Measurements from ENCODE around the gene ZCCHC24.

ZCCHC24 gene

DNA sequence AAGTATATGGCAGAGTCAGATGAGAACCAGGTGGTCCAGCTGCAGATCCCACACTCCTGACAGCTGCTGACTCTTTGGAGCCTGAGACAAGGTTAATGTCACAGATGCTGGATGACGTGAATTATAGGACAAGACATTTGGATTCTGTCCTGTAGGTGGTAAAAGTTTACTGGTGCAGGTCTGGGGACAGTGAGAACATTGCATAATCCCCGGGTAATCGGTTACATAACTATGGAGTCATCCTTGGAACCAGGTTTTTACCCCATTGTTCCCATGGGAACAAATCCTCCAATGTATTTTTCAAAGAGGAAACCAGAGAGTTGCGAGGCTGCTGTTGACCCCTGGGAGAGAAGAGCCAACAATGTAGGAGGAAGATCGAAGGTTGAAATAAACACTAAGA is 27.5 kb upstream of the ZCCHC24 start:
- no peak overlapping the region for H3K27ac ChIP-seq (ENCODE audit: low read length, poor library complexity, severe bottlenecking)
- H2AK5ac ChIP-seq (ENCODE audit: low read length, severe bottlenecking), result no peak overlapping the region

DNA sequence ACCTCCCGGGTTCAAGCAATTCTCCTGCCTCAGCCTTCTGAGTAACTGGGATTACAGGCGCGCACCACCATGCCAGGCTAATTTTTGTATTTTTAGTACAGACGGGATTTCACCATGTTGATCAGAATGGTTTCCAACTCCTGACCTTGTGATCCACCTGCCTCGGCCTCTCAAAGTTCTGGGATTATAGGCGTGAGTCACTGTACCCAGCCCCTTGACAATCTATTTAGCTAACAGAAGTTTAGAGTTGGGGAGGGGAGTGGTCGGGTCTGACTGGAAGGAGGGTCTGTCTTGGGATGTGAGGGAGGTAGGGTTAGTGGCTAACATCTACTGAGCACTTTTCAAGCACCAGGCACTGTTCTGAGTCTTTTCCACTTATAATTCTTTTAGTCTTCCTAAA is 27.0 kb upstream of the ZCCHC24 start:
- H2BK15ac ChIP-seq (ENCODE audit: low read depth, poor library complexity, severe bottlenecking), result no peak overlapping the region
- no peak overlapping the region for H2BK120ac ChIP-seq (ENCODE audit: low read depth, low read length)
- no peak overlapping the region for H3K9ac ChIP-seq (ENCODE audit: low read length)
- no peak overlapping the region for H3K18ac ChIP-seq (ENCODE audit: low read depth in 1 of 2, low read length in 2 of 2)
- H2BK5ac ChIP-seq (ENCODE audit: low read depth, low read length, poor library complexity, severe bottlenecking), result no peak overlapping the region
- no peak overlapping the region for H3K4me3 ChIP-seq (ENCODE audit: insufficient read depth in 1 of 2, low read depth in 1 of 2, low read length in 2 of 2)
- H3K4me2 ChIP-seq (ENCODE audit: low read length, poor library complexity, severe bottlenecking), result no peak overlapping the region
- no peak overlapping the region for H3K14ac ChIP-seq (ENCODE audit: low read length in 2 of 2)
- H3K4me1 ChIP-seq (ENCODE audit: control insufficient read depth, insufficient read depth, low read depth, low read length), result no peaks in the 10 kb centered on the region
- H4K8ac ChIP-seq (ENCODE audit: low read length), result no peak overlapping the region
- WGBS, result 93% methylated on average over 6 of the region's 7 CpGs
- no peak overlapping the region for H2BK12ac ChIP-seq (ENCODE audit: low read length in 2 of 2)
- H3K36me3 ChIP-seq (ENCODE audit: control insufficient read depth in 1 of 2, insufficient read depth in 2 of 2, low read depth in 1 of 2, low read length in 2 of 2), result no peaks in the 10 kb centered on the region
- no peak for DNase-seq
- H4K91ac ChIP-seq (ENCODE audit: low read length), result no peak overlapping the region
- no peak overlapping the region for H2AK5ac ChIP-seq (ENCODE audit: low read length, severe bottlenecking)
- no peak overlapping the region for H3K27ac ChIP-seq (ENCODE audit: low read length, poor library complexity, severe bottlenecking)
- no peaks in the 10 kb centered on the region for H3K27me3 ChIP-seq (ENCODE audit: control insufficient read depth in 1 of 2, insufficient read depth in 1 of 2, low read length in 2 of 2)
- H2AFZ ChIP-seq (ENCODE audit: low read depth, low read length), result no peak overlapping the region
- no peak overlapping the region for H3K4ac ChIP-seq (ENCODE audit: low read depth in 1 of 2, low read length in 2 of 2)
- no peak overlapping the region for H3K23ac ChIP-seq (ENCODE audit: low read length in 2 of 2)
- H3K9me3 ChIP-seq (ENCODE audit: control insufficient read depth, low read length), result no peaks in the 10 kb centered on the region
- H3K79me1 ChIP-seq (replicated peaks; ENCODE audit: low read length, poor library complexity, severe bottlenecking), result no peaks in the 10 kb centered on the region

More for the DNA sequence above, 27.5 kb upstream of the ZCCHC24 start:
- Histone ChIP-seq H2BK12ac (ENCODE audit: low read length in 2 of 2) (no peak overlapping the region), H3K4ac (ENCODE audit: low read depth in 1 of 2, low read length in 2 of 2) (no peak overlapping the region), H2BK15ac (ENCODE audit: low read depth, poor library complexity, severe bottlenecking) (no peak overlapping the region), H3K18ac (ENCODE audit: low read depth in 1 of 2, low read length in 2 of 2) (no peak overlapping the region), H3K9ac (ENCODE audit: low read length) (no peak overlapping the region), H3K4me1 (ENCODE audit: control insufficient read depth, insufficient read depth, low read depth, low read length) (no peaks in the 10 kb centered on the region), H3K14ac (ENCODE audit: low read length in 2 of 2) (no peak overlapping the region), H4K8ac (ENCODE audit: low read length) (no peak overlapping the region), H2AFZ (ENCODE audit: low read depth, low read length) (no peak overlapping the region), H3K23ac (ENCODE audit: low read length in 2 of 2) (no peak overlapping the region), H3K27me3 (ENCODE audit: control insufficient read depth in 1 of 2, insufficient read depth in 1 of 2, low read length in 2 of 2) (no peaks in the 10 kb centered on the region), H3K36me3 (ENCODE audit: control insufficient read depth in 1 of 2, insufficient read depth in 2 of 2, low read depth in 1 of 2, low read length in 2 of 2) (no peaks in the 10 kb centered on the region), H3K4me3 (ENCODE audit: insufficient read depth in 1 of 2, low read depth in 1 of 2, low read length in 2 of 2) (no peak overlapping the region), H4K91ac (ENCODE audit: low read length) (no peak overlapping the region), H3K9me3 (ENCODE audit: control insufficient read depth, low read length) (no peaks in the 10 kb centered on the region), H3K4me2 (ENCODE audit: low read length, poor library complexity, severe bottlenecking) (no peak overlapping the region), H2BK5ac (ENCODE audit: low read depth, low read length, poor library complexity, severe bottlenecking) (no peak overlapping the region), H3K79me1 (replicated peaks; ENCODE audit: low read length, poor library complexity, severe bottlenecking) (no peaks in the 10 kb centered on the region), H2BK120ac (ENCODE audit: low read depth, low read length) (no peak overlapping the region)
- peak; percentile 41 for DNase-seq
- 78% methylated on average over 4 of the region's 5 CpGs for whole genome bisulfite sequencing

GRCh38 chr10:79471776-79472175 is 26.4 kb upstream of the ZCCHC24 start:
- no peak overlapping the region for H3K14ac ChIP-seq (ENCODE audit: low read length in 2 of 2)
- no peak overlapping the region for H3K4me3 ChIP-seq (ENCODE audit: insufficient read depth in 1 of 2, low read depth in 1 of 2, low read length in 2 of 2)
- H2BK12ac ChIP-seq (ENCODE audit: low read length in 2 of 2), result no peak overlapping the region
- H2BK5ac ChIP-seq (ENCODE audit: low read depth, low read length, poor library complexity, severe bottlenecking), result no peak overlapping the region
- H3K9me3 ChIP-seq (ENCODE audit: control insufficient read depth, low read length), result no peaks in the 10 kb centered on the region
- no peak for DNase-seq
- H3K27me3 ChIP-seq (ENCODE audit: control insufficient read depth in 1 of 2, insufficient read depth in 1 of 2, low read length in 2 of 2), result no peaks in the 10 kb centered on the region
- H3K4me1 ChIP-seq (ENCODE audit: control insufficient read depth, insufficient read depth, low read depth, low read length), result no peaks in the 10 kb centered on the region
- H3K23ac ChIP-seq (ENCODE audit: low read length in 2 of 2), result no peak overlapping the region
- no peak overlapping the region for H4K8ac ChIP-seq (ENCODE audit: low read length)
- no peak overlapping the region for H3K18ac ChIP-seq (ENCODE audit: low read depth in 1 of 2, low read length in 2 of 2)
- H2AK5ac ChIP-seq (ENCODE audit: low read length, severe bottlenecking), result no peak overlapping the region
- H3K4ac ChIP-seq (ENCODE audit: low read depth in 1 of 2, low read length in 2 of 2), result no peak overlapping the region
- no peak overlapping the region for H2BK15ac ChIP-seq (ENCODE audit: low read depth, poor library complexity, severe bottlenecking)
- no peaks in the 10 kb centered on the region for H3K36me3 ChIP-seq (ENCODE audit: control insufficient read depth in 1 of 2, insufficient read depth in 2 of 2, low read depth in 1 of 2, low read length in 2 of 2)
- H3K79me1 ChIP-seq (replicated peaks; ENCODE audit: low read length, poor library complexity, severe bottlenecking), result no peaks in the 10 kb centered on the region
- no peak overlapping the region for H2BK120ac ChIP-seq (ENCODE audit: low read depth, low read length)
- H3K9ac ChIP-seq (ENCODE audit: low read length), result no peak overlapping the region
- no peak overlapping the region for H3K4me2 ChIP-seq (ENCODE audit: low read length, poor library complexity, severe bottlenecking)
- no peak overlapping the region for H3K27ac ChIP-seq (ENCODE audit: low read length, poor library complexity, severe bottlenecking)
- no peak overlapping the region for H4K91ac ChIP-seq (ENCODE audit: low read length)
- WGBS, result 97% methylated on average over 4 of the region's 4 CpGs
- no peak overlapping the region for H2AFZ ChIP-seq (ENCODE audit: low read depth, low read length)

- 90% methylated on average over 4 of the region's 8 CpGs for WGBS
- Histone ChIP-seq H3K9ac (ENCODE audit: low read length) (no peak overlapping the region), H3K9me3 (ENCODE audit: control insufficient read depth, low read length) (no peaks in the 10 kb centered on the region), H4K8ac (ENCODE audit: low read length) (no peak overlapping the region), H2BK120ac (ENCODE audit: low read depth, low read length) (no peak overlapping the region), H2AFZ (ENCODE audit: low read depth, low read length) (peak overlapping the region; percentile 29), H2BK15ac (ENCODE audit: low read depth, poor library complexity, severe bottlenecking) (no peak overlapping the region), H2BK12ac (ENCODE audit: low read length in 2 of 2) (no peak overlapping the region), H2BK5ac (ENCODE audit: low read depth, low read length, poor library complexity, severe bottlenecking) (no peak overlapping the region), H4K91ac (ENCODE audit: low read length) (peak overlapping the region; percentile 37), H3K79me1 (replicated peaks; ENCODE audit: low read length, poor library complexity, severe bottlenecking) (no peaks in the 10 kb centered on the region), H3K4me3 (ENCODE audit: insufficient read depth in 1 of 2, low read depth in 1 of 2, low read length in 2 of 2) (no peak overlapping the region), H2AK5ac (ENCODE audit: low read length, severe bottlenecking) (no peak overlapping the region), H3K4me2 (ENCODE audit: low read length, poor library complexity, severe bottlenecking) (no peak overlapping the region), H3K36me3 (ENCODE audit: control insufficient read depth in 1 of 2, insufficient read depth in 2 of 2, low read depth in 1 of 2, low read length in 2 of 2) (no peaks in the 10 kb centered on the region), H3K27me3 (ENCODE audit: control insufficient read depth in 1 of 2, insufficient read depth in 1 of 2, low read length in 2 of 2) (no peaks in the 10 kb centered on the region), H3K18ac (ENCODE audit: low read depth in 1 of 2, low read length in 2 of 2) (no peak overlapping the region), H3K14ac (ENCODE audit: low read length in 2 of 2) (no peak overlapping the region), H3K23ac (ENCODE audit: low read length in 2 of 2) (no peak overlapping the region), H3K4me1 (ENCODE audit: control insufficient read depth, insufficient read depth, low read depth, low read length) (no peaks in the 10 kb centered on the region), H3K4ac (ENCODE audit: low read depth in 1 of 2, low read length in 2 of 2) (no peak overlapping the region), H3K27ac (ENCODE audit: low read length, poor library complexity, severe bottlenecking) (no peak overlapping the region)
- DNase-seq, result no peak
Observed at GRCh38 chr10:79470096-79470495, 24.7 kb upstream of the ZCCHC24 start.
